IMR-90 (cell line): Measurements from ENCODE around the gene GPC6. TPM values are rescaled to one million over a fixed set of nuclear protein-coding genes. Genes with fewer than 3 reads are reported as not detected.

Experiments
- ATAC-seq: fragments of 200-7000 bp; cut with Tn5 transposase; 2 replicates; pipeline ENCODE4 v1.9.1; 2020; ENCODE audit warnings: low read depth, mild to moderate bottlenecking, moderate library complexity
- BruUV-seq: library from RNA; stranded (reverse); fragments of 400-500 nt; replicated peaks from 2 replicates; lab custom pipeline; 2021; lab: Mats Ljungman, UMichigan
- CTCF ChIA-PET: fragments of 300-600 bp; formaldehyde crosslinking; extraction: SDS; loops from one replicate; lab custom pipeline; 2021; ENCODE audit warnings: antibody characterized with exemption; lab: Yijun Ruan, JAX
- POLR2A ChIA-PET: fragments of 300-600 bp; sonication (Branson Sonifier 250); formaldehyde crosslinking; loops from one replicate; lab custom pipeline; 2022; ENCODE audit warnings: antibody characterized with exemption; ENCODE audit not compliant: unreplicated experiment; lab: Charles Lee
- DNase-seq: peaks from one replicate; pipeline ENCODE4 v3.0.0; 2013
- H2AFZ ChIP-seq: replicated peaks from 2 replicates; pipeline ENCODE3; 2013; ENCODE audit warnings: low read length, mild to moderate bottlenecking; ENCODE audit not compliant: poor library complexity
- H2AK5ac ChIP-seq: 2 replicates; pipeline ENCODE4 v1.6.1; 2013; ENCODE audit warnings: low read depth, low read length, inconsistent platforms
- H2AK9ac ChIP-seq: replicated peaks from 2 replicates; pipeline ENCODE3; 2013; ENCODE audit warnings: mild to moderate bottlenecking, low read depth, low read length, moderate library complexity; ENCODE audit not compliant: poor library complexity
- H2BK120ac ChIP-seq: 2 replicates; pipeline ENCODE4 v1.6.1; 2013; ENCODE audit warnings: low read depth, low read length, inconsistent platforms
- H2BK15ac ChIP-seq: 3 replicates; pipeline ENCODE4 v1.6.1; 2013; ENCODE audit warnings: low read depth, low read length, inconsistent platforms
- H2BK20ac ChIP-seq: 2 replicates; pipeline ENCODE4 v1.6.1; 2013; ENCODE audit warnings: low read depth, mild to moderate bottlenecking, inconsistent platforms, low read length, moderate library complexity
- H2BK5ac ChIP-seq: 2 replicates; pipeline ENCODE4 v1.6.1; 2013; ENCODE audit warnings: mild to moderate bottlenecking, low read depth, low read length, inconsistent platforms; ENCODE audit not compliant: poor library complexity, severe bottlenecking
- H3K14ac ChIP-seq: replicated peaks from 2 replicates; pipeline ENCODE4 v1.6.1; 2013; ENCODE audit warnings: low read depth, low read length, inconsistent platforms
- H3K18ac ChIP-seq: 2 replicates; pipeline ENCODE4 v1.6.1; 2013; ENCODE audit warnings: low read depth, low read length, control low read depth
- H3K23ac ChIP-seq: 2 replicates; pipeline ENCODE4 v1.6.1; 2013; ENCODE audit warnings: low read depth, low read length, inconsistent platforms
- H3K27ac ChIP-seq: 2 replicates; pipeline ENCODE4 v1.5.1; 2013; ENCODE audit warnings: mild to moderate bottlenecking, control low read depth, low read length; ENCODE audit not compliant: insufficient read depth
- H3K27me3 ChIP-seq: 2 replicates; pipeline ENCODE4 v1.6.1; 2013; ENCODE audit warnings: low read length; ENCODE audit not compliant: control insufficient read depth, insufficient read depth
- H3K36me3 ChIP-seq: 2 replicates; pipeline ENCODE4 v1.6.1; 2013; ENCODE audit warnings: low read length, mixed read lengths; ENCODE audit not compliant: control insufficient read depth, insufficient read depth
- H3K4ac ChIP-seq: 2 replicates; pipeline ENCODE4 v1.6.1; 2013; ENCODE audit warnings: low read depth, low read length, inconsistent platforms
- H3K4me1 ChIP-seq: 2 replicates; pipeline ENCODE4 v1.6.1; 2013; ENCODE audit warnings: low read length, mixed read lengths; ENCODE audit not compliant: control insufficient read depth, insufficient read depth
- H3K4me2 ChIP-seq: 2 replicates; pipeline ENCODE4 v1.6.1; 2013; ENCODE audit warnings: low read depth, mild to moderate bottlenecking, control low read depth, low read length, moderate library complexity
- H3K4me3 ChIP-seq: 2 replicates; pipeline ENCODE4 v1.5.1; 2013; ENCODE audit warnings: low read depth, mild to moderate bottlenecking, control low read depth, low read length, moderate library complexity; ENCODE audit not compliant: insufficient read depth
- H3K56ac ChIP-seq: 2 replicates; pipeline ENCODE4 v1.6.1; 2013; ENCODE audit warnings: low read length, inconsistent platforms; ENCODE audit not compliant: insufficient read depth; ENCODE audit errors: extremely low read depth
- H3K79me1 ChIP-seq, 2 experiments: 2 replicates each; pipeline ENCODE4 v1.6.1; 2013; ENCODE audit warnings: low read length in 2 of 2, inconsistent platforms in 1 of 2, low read depth in 1 of 2
- H3K9ac ChIP-seq: 2 replicates; pipeline ENCODE4 v1.6.1; 2013; ENCODE audit warnings: low read depth, low read length, control low read depth
- H3K9me1 ChIP-seq: 2 replicates; pipeline ENCODE4 v1.6.1; 2013; ENCODE audit warnings: low read length, inconsistent platforms; ENCODE audit not compliant: insufficient read depth
- H3K9me3 ChIP-seq: 2 replicates; pipeline ENCODE4 v1.6.1; 2013; ENCODE audit warnings: low read length; ENCODE audit not compliant: control insufficient read depth, insufficient read depth
- H4K20me1 ChIP-seq: 2 replicates; pipeline ENCODE4 v1.6.1; 2013; ENCODE audit warnings: low read length, inconsistent platforms; ENCODE audit not compliant: insufficient read depth
- H4K5ac ChIP-seq: 2 replicates; pipeline ENCODE4 v1.6.1; 2013; ENCODE audit warnings: mild to moderate bottlenecking, low read depth, low read length, control low read depth
- H4K8ac ChIP-seq, 2 experiments: 2 replicates each; pipeline ENCODE4 v1.6.1; 2013; ENCODE audit warnings: low read depth in 2 of 2, low read length in 2 of 2, control low read depth in 1 of 2, inconsistent platforms in 1 of 2
- H4K91ac ChIP-seq: 2 replicates; pipeline ENCODE4 v1.6.1; 2013; ENCODE audit warnings: low read depth, low read length, inconsistent platforms; ENCODE audit not compliant: insufficient read depth
- BHLHE40 ChIP-seq: fragments of 150-350 bp; IDR thresholded peaks from 2 replicates; pipeline ENCODE4 v1.6.1; 2016; ENCODE audit warnings: mild to moderate bottlenecking, low read depth, low read length
- MAFK ChIP-seq: IDR thresholded peaks from 2 replicates; pipeline ENCODE4 v1.6.1; 2012; ENCODE audit warnings: low read depth, low read length, improper control_type of control experiment
- NFE2L2 ChIP-seq: fragments of 150-350 bp; IDR thresholded peaks from 2 replicates; pipeline ENCODE4 v1.6.1; 2016; ENCODE audit warnings: low read depth, mild to moderate bottlenecking, low read length
- WGBS, 2 experiments: methylation state at CpG; one replicate each; pipeline versions ENCODE4 v1.1.5 to v1.1.7; 2013; ENCODE audit warnings: missing lambda C conversion rate in 2 of 2; ENCODE audit not compliant: insufficient read length in 1 of 2; ENCODE audit errors: extremely low coverage in 2 of 2; 5-methylcytosine and 5-hydroxymethylcytosine counted together
- dilution Hi-C: fragments of 300-500 bp; cut with HindIII; formaldehyde crosslinking; loops from one replicate; pipeline ENCODE4 v1.14.3; 2018; ENCODE audit warnings: low sequenced_read_pairs; ENCODE audit not compliant: unreplicated experiment
- in situ Hi-C: fragments of 300-500 bp; cut with MboI; formaldehyde crosslinking; loops from 3 replicates; pipeline ENCODE4 v1.14.3; 2019; ENCODE audit warnings: low sequenced_read_pairs, inconsistent platforms, mixed read lengths
- intact Hi-C: fragments of 100-400 bp; cut with micrococcal nuclease; formaldehyde crosslinking; loops from 2 replicates; pipeline ENCODE4 v1.10.0; 2022
- polyA plus RNA-seq, 3 experiments: library from polyadenylated mRNA; depleted of rRNA; stranded (reverse); fragments of >200 nt; gene quantifications; 2 replicates each; pipeline ENCODE4 v1.2.3, GENCODE V29; 2012; ENCODE audit warnings: low replicate concordance in 1 of 3
- total RNA-seq: library from RNA; depleted of rRNA; stranded (reverse); fragments of >200 nt; gene quantifications from 2 replicates; pipeline ENCODE4 v1.2.3, GENCODE V29; 2012
- TF ChIP-seq, protein P1 (sequence below): fragments of 150-350 bp; IDR thresholded peaks from 2 replicates; pipeline ENCODE4 v1.6.1; 2016; ENCODE audit warnings: low read depth, mild to moderate bottlenecking, low read length, moderate library complexity, borderline replicate concordance

GPC6 gene
- total and polyA plus RNA-seq, 2 of the 4 experiments (the other 2 are of a cell fraction) = 14.9 to 39.4 TPM

DNA sequence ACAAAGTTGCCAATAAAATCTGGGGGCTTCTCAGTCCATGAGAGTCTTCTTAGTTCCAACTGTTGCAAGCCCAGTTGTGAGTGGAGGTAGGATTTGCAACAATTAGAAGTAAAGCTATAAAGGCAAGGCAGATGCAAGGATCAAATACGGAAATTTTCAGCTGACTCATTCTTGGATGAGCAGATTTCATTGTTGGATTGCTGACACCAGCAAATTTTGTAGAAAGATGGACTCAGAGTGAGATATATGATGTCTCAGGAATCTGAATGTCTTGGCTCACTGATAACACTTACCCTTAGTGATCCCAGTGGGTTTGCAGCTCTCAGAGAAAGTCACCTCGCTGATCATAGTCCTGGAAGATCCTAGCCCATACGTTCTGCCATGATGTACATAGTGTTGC lies 209.0 kb downstream of the GPC6 start:
- Histone ChIP-seq H3K36me3 (no peaks in the 10 kb centered on the region), H3K4me2 (no peak overlapping the region), H2AK9ac (no peak overlapping the region), H2BK15ac (no peak overlapping the region), H2BK20ac (no peak overlapping the region), H2AFZ (no peak overlapping the region), H3K9me1 (peaks cover 5% of the 10 kb centered on the region), H3K4me3 (no peak overlapping the region), H3K27me3 (no peaks in the 10 kb centered on the region), H3K23ac (no peak overlapping the region), H3K56ac (no peak overlapping the region), H3K14ac (no peak overlapping the region), H4K8ac (no peak overlapping the region), H3K9me3 (no peaks in the 10 kb centered on the region), H3K4me1 (no peaks in the 10 kb centered on the region), H2AK5ac (no peak overlapping the region), H3K79me1 (no peaks in the 10 kb centered on the region), H3K4ac (no peak overlapping the region), H3K9ac (no peak overlapping the region), H3K18ac (no peak overlapping the region), H4K5ac (no peak overlapping the region), H3K27ac (no peak overlapping the region), H2BK5ac (no peak overlapping the region), H4K20me1 (no peaks in the 10 kb centered on the region), H2BK120ac (no peak overlapping the region), H4K91ac (no peak overlapping the region)
- CTCF ChIA-PET = no interaction called here
- POLR2A ChIA-PET = no interaction called here
- intact Hi-C loops = no loop called here
- BruUV-seq = no TSS peak
- DNase-seq = no peak
- no peak for ATAC-seq
- in situ Hi-C loops = no loop called here
- TF ChIP-seq NFE2L2 (0 out of 2 replicates have a peak, but pooled peaks have one; percentile 28), MAFK (peak; percentile 90), BHLHE40 (no peak)
- TF ChIP-seq, protein P1, sequence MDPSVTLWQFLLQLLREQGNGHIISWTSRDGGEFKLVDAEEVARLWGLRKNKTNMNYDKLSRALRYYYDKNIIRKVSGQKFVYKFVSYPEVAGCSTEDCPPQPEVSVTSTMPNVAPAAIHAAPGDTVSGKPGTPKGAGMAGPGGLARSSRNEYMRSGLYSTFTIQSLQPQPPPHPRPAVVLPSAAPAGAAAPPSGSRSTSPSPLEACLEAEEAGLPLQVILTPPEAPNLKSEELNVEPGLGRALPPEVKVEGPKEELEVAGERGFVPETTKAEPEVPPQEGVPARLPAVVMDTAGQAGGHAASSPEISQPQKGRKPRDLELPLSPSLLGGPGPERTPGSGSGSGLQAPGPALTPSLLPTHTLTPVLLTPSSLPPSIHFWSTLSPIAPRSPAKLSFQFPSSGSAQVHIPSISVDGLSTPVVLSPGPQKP = no peak
- dilution Hi-C loops = no loop called here
- no CpG with 5 or more reads among the region's 3 CpGs for WGBS, 2 experiments
